Stimulated activated CD8-positive, alpha-beta memory T cell treated with anti-CD3 and anti-CD28 coated beads, Interleukin-7, amount 100 ng/mL, for 4 hours (primary cell): ENCODE data around the gene SEMA7A.

Source experiments
- DNase-seq, 2 donors: peaks; one replicate each; pipeline ENCODE4 v3.0.0-alpha.2; 2020; ENCODE audit warnings: low read depth in 2 of 2

Gene SEMA7A

DNA sequence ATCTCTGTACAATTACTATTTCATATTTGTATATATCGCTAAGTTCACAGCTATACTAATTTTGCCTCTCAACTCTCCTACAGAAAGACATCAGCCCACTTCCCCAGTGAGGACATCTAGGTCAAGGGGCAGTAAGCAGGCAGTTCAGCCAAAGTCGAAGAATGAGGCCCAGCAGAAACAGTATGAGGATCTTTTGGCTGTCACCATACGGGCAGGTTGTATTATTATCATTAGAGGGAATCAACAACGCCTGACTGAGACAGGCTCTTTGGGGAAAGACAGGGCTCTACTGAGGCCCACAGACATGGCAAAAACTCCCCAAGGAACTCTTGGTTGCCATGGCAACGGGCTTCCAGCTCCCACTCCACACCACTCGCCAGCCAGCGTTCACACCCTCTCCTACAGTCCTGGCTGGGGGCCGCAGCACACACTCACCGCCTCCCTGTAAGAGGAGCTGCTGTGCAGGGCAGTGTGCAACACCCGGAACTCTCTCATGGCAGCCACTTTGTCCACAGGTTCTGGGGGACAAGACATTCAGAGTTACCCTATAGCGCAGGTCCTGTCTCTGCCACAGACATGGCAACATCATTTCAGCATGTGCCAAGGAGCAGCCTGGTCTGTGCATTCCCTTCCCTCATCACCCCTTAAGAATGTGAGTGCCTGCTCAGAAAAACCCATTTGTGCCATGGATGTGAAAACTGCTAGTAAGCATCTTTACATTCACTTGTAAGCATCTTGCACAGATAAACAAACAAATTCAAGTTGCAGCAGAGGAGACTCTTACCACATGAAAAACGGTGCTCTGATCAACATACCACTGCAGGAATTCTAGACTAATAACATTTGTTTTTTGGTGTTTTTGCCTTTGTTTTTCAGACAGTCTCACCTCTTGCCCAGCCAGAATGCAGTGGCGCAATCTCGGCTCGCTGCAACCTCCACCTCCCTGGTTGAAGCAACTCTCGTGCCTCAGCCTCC is 18.4 kb upstream of the SEMA7A start:
- DNase-seq, result no peak

DNA sequence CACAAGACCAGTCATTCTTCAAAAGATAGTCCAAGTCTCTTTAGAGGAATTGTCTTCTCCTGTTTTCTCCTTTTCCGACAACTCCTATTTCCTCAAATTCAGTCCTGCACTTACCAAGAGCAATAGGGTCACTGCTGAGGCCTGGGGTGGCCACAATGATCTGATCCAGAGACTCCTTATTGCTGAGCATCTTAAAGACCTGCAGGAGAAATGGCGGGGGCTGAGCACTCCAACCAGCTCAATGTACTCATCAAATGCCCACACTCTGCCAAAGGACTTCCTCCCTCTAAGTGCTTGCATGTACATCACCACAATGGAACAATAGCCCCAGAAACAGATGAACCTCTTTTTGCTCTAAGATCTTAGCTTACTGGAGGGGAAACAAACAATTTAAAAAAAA is 17.6 kb upstream of the SEMA7A start:
- no peak for DNase-seq

DNA sequence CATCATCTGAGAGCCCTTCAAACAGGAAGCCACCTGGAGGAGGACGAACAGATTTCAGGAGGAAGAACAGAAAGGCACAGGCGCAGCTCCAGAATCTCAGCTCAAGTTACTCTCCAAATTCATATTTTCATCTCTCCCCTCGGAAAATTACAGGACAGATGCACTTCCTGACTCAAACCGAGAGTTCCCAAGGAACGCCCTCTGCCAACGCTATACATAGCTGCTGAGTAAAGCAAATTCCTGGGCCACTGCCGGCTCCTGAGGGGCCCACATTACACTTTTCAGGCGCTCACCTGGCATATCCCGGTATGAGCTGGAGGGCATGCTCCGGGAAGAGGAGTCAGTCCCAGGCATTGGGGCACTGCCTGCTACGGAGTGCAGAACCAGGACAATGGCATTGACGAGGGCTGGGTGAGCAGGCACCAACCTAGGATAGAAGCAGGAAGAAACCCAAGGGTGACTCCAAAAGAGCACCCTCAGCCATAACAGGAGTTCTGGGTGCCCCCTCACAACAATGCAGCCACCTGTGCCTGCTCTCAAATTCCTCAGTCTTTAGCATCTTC is 16.0 kb upstream of the SEMA7A start:
- no peak for DNase-seq

- no peak for DNase-seq
These were observed 15.3 kb upstream of the SEMA7A start for GRCh38 chr15:74449095-74449494.

- DNase-seq, result no peak
These were observed 12.3 kb upstream of the SEMA7A start for GRCh38 chr15:74445816-74446763.

- DNase-seq, result no peak
These were observed 10.6 kb upstream of the SEMA7A start for GRCh38 chr15:74444106-74445062.

DNA sequence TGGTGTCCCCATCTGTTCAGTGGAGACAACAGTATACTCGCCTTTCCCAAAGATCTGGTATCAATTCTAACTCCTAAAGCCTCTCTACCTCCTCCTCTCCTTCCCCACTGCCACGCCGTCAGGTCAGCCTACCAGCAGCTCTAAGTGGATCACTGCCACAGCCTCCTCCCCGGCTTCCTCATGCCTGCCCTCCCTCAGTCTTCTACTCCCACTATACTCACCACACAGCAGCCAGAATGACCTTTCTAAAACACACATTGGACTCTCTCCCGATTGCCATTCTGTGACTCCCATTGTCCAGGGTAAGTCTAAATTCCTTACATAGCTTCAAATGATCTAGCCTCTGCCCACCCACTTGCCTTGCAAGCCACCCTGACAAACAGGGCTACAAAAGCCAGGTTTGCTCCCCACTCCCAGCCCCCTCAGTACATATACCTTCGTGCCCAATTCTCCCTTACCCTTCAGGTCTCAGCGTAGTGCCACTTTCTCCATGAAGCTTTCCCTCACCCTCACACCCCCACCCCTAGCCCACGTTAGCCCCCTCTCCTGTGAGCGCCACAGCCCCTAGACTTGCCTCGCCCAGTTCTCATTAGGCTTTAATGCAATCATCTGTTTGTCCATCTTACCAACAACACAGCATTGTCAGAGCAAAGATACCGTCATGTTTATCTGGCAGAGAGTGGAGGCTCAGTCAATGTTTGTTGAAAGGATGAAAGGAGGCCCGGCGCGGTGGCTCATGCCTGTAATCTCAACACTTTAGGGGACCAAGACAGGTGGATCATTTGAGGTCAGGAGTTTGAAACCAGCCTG is 9.5 kb upstream of the SEMA7A start:
- DNase-seq, result no peak

DNA sequence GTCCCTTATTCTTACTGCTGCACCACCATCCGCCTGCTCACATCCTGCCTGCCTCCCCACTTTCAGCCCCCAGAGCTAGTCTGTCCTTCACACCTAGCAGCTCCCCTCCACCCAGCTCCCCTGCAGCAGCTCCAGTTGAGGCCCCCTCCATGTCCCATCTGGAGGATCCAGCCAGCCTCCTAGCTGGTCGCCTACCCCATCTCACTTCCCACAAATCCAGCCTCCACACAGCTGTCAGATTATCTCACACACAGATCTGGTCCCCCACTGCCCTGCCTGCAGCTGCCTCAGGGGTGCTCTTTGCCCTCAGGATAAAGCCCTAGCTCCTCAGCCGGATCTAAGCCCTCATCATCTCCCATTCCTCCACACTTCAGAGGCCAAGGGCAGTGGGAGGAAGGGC is 8.8 kb upstream of the SEMA7A start:
- no peak for DNase-seq

DNA sequence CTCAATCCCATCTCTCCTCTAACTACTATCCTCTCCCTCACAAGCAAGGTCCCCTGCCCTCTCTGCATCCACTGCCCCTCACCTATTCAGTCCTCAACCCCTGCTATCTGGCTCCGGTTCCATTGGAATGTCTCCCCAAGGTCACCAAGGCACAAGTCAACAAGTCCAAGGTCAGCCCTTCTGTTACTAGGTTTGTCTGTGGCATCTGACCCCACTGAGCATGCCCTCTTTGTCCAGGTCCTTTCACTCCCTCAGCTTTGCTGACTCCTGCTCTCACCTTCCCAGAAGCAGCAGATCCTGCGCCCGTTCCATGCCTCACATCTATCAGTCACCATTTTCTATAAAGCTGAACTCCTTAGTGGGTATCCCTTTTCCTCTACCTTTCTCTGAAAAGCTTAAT is 8.3 kb upstream of the SEMA7A start:
- DNase-seq, result no peak

- DNase-seq, result no peak
These were observed 7.6 kb upstream of the SEMA7A start for GRCh38 chr15:74441248-74441941.

- DNase-seq, result peak; percentile 70 to 73
These were observed 5.1 kb upstream of the SEMA7A start for GRCh38 chr15:74438721-74439316.

DNA sequence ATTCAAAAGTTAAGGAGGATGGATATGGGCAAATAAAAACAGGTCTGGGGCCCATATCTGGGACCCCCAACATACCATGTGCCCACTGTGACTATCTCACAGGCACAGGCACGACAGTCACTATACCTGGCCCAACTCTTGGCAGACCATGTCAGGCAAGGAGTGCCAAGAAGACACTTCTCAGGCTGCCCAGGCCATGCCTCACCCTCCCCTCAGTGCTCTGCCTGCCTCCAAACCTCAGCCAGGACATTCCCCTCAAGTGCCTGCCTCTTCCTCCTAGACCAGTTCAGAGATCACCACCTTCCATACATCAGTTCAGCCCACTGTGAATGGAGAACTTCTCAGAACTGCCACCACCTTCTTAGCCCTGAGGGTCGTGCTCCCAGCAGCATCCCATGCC is 4.4 kb upstream of the SEMA7A start:
- no peak for DNase-seq

- no peak for DNase-seq
These were observed 742 bp upstream of the SEMA7A start for GRCh38 chr15:74434263-74435136.

DNA sequence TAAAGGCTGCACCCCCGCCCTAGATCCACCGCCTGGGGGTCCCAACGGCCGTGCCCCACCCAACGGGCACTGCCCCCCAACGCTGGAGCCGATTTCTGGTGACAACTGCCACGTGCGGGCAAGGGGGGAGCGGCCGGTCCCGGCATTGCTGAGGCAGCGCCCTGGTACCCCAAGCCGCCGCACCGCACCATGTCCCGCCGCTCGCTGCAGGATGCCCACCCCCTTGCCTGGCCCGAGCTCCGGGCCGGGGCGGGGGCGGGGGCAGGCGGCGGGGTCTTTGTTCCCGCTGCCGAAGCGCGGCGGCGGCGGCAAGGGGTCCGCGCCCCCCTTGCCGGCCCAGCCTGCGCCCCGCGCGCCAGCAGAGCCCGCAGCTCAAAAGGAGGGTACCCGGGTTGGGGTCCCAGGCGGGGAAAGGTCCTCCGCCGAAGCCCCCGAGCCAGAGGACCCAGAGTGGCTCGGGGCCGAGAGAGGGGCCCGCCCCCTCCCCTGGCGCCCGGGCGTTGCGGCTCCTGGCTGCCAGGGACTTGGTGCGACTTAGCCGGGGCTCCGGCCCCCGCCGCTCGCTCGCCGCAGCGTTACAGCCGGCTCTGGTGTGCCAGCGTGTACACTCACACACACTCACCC is 678 bp downstream of the SEMA7A start:
- no peak for DNase-seq

DNA sequence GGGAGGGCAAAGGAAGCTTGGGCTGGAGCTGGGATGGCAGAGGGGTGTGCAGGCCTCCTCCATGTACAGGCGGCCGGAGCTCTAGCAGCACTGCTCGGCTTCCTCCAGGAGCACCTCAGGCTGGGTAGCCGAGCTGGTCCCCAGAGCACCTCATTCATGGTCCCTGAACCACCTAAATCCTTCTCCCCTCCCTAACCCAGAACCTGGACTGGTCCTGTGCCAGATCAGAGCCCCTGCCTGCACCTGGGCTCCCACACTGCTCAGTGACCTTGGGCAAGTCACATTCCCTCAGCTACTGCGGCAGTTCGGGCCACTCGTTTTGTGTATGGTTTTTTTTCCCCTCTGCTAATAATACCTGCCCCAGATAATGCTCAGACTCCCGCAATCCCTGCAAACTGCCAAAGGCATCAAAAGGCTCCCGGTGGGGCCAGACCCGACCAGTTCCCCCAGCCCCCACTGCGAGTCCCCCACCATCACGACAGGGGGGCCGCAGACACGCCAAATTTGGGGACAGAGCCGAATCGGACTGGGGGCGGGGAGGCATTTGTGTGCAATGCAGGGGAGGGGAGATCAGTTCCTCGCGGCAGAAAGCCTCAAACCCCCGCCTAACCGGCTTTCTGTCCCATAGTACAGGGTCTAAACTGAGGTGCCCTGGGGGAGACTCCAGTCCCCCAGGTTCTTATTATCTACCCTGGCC is 1.3 kb downstream of the SEMA7A start:
- no peak for DNase-seq

DNA sequence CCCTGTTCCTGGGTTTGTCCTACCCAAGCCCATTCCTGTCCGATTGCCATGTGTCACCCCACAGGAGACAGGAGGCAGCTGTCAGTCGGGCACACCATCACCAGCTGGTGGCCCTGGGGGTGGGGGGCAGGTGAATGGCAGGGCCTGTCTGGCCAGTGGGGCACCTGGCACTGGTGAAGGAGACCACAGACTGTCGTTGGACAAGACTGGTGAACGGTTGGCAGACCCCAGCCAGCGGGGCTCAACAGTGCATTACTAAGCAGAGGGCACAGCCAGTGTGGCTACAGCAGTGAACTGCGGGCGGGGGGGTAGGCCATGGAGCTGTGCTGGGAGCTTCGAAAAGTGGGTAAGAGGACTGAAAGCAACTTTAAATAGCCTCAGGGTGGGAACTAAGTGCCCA is 2.1 kb downstream of the SEMA7A start:
- no peak for DNase-seq

DNA sequence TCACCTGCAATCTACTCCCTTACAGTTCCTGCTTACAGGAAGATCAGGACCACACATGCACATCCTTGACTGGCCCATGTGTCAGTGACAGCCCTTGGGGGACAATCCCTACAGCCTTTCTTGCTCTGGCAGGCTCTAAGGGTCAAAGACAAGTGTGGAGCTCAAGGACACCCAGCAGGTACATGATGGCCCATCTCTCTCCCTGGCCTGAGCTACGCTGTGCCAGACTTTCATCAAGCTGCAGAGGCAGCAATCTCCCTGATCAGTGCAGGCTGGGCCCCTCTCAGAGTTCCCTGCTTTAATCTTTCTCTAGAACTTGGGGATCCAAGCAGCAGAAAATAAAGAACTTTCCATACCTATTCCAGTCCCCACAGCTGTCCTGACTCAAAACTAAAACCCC is 2.6 kb downstream of the SEMA7A start:
- no peak for DNase-seq
